ES-I3 (cell line): Measurements from ENCODE around the gene SYNPO.

ENCODE experiments used
- H3K36me3 ChIP-seq: 2 replicates; pipeline ENCODE4 v1.6.1; 2013; ENCODE audit warnings: mild to moderate bottlenecking, low read length, control low read depth, moderate library complexity; ENCODE audit not compliant: insufficient read depth
- H3K4me1 ChIP-seq: 2 replicates; pipeline ENCODE4 v1.6.1; 2013; ENCODE audit warnings: mild to moderate bottlenecking, control low read depth, low read length; ENCODE audit not compliant: insufficient read depth
- H3K9ac ChIP-seq: 2 replicates; pipeline ENCODE4 v1.6.1; 2013; ENCODE audit warnings: low read depth, mild to moderate bottlenecking, low read length, moderate library complexity
- H3K9me3 ChIP-seq: 2 replicates; pipeline ENCODE4 v1.6.1; 2013; ENCODE audit warnings: mild to moderate bottlenecking, low read length, moderate library complexity; ENCODE audit not compliant: control insufficient read depth, insufficient read depth

The SYNPO gene

GRCh38 chr5:150601491-150602345 is 38.7 kb upstream of the SYNPO start:
- Histone ChIP-seq H3K36me3 (no peaks in the 10 kb centered on the region), H3K9ac (no peak overlapping the region), H3K4me1 (no peaks in the 10 kb centered on the region), H3K9me3 (no peaks in the 10 kb centered on the region)

- Histone ChIP-seq H3K4me1 (no peaks in the 10 kb centered on the region), H3K36me3 (no peaks in the 10 kb centered on the region), H3K9ac (no peak overlapping the region), H3K9me3 (no peaks in the 10 kb centered on the region)
Observed at GRCh38 chr5:150603052-150603451, 37.4 kb upstream of the SYNPO start.

GRCh38 chr5:150603491-150603890 is 37.0 kb upstream of the SYNPO start:
- no peaks in the 10 kb centered on the region for H3K9me3 ChIP-seq
- H3K36me3 ChIP-seq: no peaks in the 10 kb centered on the region
- H3K4me1 ChIP-seq: no peaks in the 10 kb centered on the region
- H3K9ac ChIP-seq: no peak overlapping the region

- Histone ChIP-seq H3K9ac (no peak overlapping the region), H3K4me1 (no peaks in the 10 kb centered on the region), H3K9me3 (no peaks in the 10 kb centered on the region), H3K36me3 (no peaks in the 10 kb centered on the region)
Observed at GRCh38 chr5:150604010-150604409, 36.5 kb upstream of the SYNPO start.

- Histone ChIP-seq H3K36me3 (no peaks in the 10 kb centered on the region), H3K9ac (no peak overlapping the region), H3K9me3 (no peaks in the 10 kb centered on the region), H3K4me1 (no peaks in the 10 kb centered on the region)
Observed at GRCh38 chr5:150604894-150605440, 35.5 kb upstream of the SYNPO start.

GRCh38 chr5:150605546-150605945 is 34.9 kb upstream of the SYNPO start:
- no peaks in the 10 kb centered on the region for H3K4me1 ChIP-seq
- no peaks in the 10 kb centered on the region for H3K36me3 ChIP-seq
- H3K9ac ChIP-seq: no peak overlapping the region
- H3K9me3 ChIP-seq: no peaks in the 10 kb centered on the region

GRCh38 chr5:150606476-150606875 is 34.0 kb upstream of the SYNPO start:
- Histone ChIP-seq H3K36me3 (no peaks in the 10 kb centered on the region), H3K4me1 (no peaks in the 10 kb centered on the region; the same call in 1 of the 2 replicates), H3K9me3 (no peaks in the 10 kb centered on the region), H3K9ac (no peak overlapping the region)

- Histone ChIP-seq H3K9ac (no peak overlapping the region), H3K36me3 (no peaks in the 10 kb centered on the region), H3K4me1 (no peaks in the 10 kb centered on the region; the same call in 1 of the 2 replicates), H3K9me3 (no peaks in the 10 kb centered on the region)
Observed at GRCh38 chr5:150607105-150607504, 33.4 kb upstream of the SYNPO start.

- Histone ChIP-seq H3K9me3 (no peaks in the 10 kb centered on the region), H3K36me3 (no peaks in the 10 kb centered on the region), H3K9ac (no peak overlapping the region), H3K4me1 (no peaks in the 10 kb centered on the region; the same call in 1 of the 2 replicates)
Observed at GRCh38 chr5:150607991-150608390, 32.5 kb upstream of the SYNPO start.

- Histone ChIP-seq H3K9me3 (no peaks in the 10 kb centered on the region), H3K36me3 (no peaks in the 10 kb centered on the region), H3K9ac (no peak overlapping the region), H3K4me1 (peaks cover 2% of the 10 kb centered on the region)
Observed at GRCh38 chr5:150608991-150609390, 31.5 kb upstream of the SYNPO start.

GRCh38 chr5:150609843-150610584 is 30.4 kb upstream of the SYNPO start:
- Histone ChIP-seq H3K36me3 (no peaks in the 10 kb centered on the region), H3K9ac (no peak overlapping the region), H3K9me3 (no peaks in the 10 kb centered on the region), H3K4me1 (peaks cover 10% of the 10 kb centered on the region)

GRCh38 chr5:150611026-150611425 is 29.4 kb upstream of the SYNPO start:
- Histone ChIP-seq H3K9ac (no peak overlapping the region), H3K4me1 (peaks cover 12% of the 10 kb centered on the region), H3K9me3 (no peaks in the 10 kb centered on the region), H3K36me3 (no peaks in the 10 kb centered on the region)

GRCh38 chr5:150612405-150612804 is 28.1 kb upstream of the SYNPO start:
- H3K9ac ChIP-seq: no peak overlapping the region
- H3K4me1 ChIP-seq: peaks cover 12% of the 10 kb centered on the region
- no peaks in the 10 kb centered on the region for H3K36me3 ChIP-seq
- no peaks in the 10 kb centered on the region for H3K9me3 ChIP-seq

- H3K9ac ChIP-seq: no peak overlapping the region
- peaks cover 12% of the 10 kb centered on the region for H3K4me1 ChIP-seq
- no peaks in the 10 kb centered on the region for H3K9me3 ChIP-seq
- H3K36me3 ChIP-seq: no peaks in the 10 kb centered on the region
Observed at GRCh38 chr5:150612905-150613670, 27.4 kb upstream of the SYNPO start.
